ENCODE results near the gene PPIE. TPM values are rescaled to one million over a fixed set of nuclear protein-coding genes. Genes with fewer than 3 reads are reported as not detected.

The PPIE gene
- polyA plus RNA-seq, 3 donors from 2014 or later: 99.6 to 177 (median 133) TPM

DNA sequence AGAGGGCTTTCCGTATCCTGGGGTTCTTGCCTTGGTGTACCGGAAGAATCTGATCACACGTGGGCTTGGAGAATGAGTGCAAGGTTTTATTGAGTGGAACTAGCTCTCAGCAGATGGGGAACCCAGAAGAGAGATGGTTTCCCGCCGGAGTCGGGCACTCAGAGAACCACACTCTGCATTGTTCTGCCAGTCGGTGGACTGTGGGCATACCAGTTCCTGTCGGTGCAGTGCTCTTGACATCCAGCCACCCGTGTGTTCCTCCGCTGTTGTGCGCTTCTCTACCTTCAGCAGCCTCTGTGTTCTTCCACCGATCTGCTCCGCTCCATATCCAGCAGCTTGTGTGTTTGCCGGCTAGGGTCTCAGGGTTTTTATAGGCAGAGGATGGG lies 10.8 kb upstream of the PPIE start:
- H3K27me3 Mint-ChIP-seq (ENCODE audit: low read depth in 3 of 3): peaks cover 16 to 30% (median 23%) of the 10 kb centered on the region in 3 donors
- no peak for DNase-seq
- H3K4me3 Mint-ChIP-seq: peak overlapping the region in 2 of 5 donors; percentile 14 to 56
- peaks cover 6 to 14% of the 10 kb centered on the region in 2 donors for H3K4me1 Mint-ChIP-seq
- peak overlapping the region in 1 of 6 donors; percentile 22 for H3K27ac Mint-ChIP-seq
- peaks cover 0 to 9% (median 0%) of the 10 kb centered on the region in 3 donors for H3K36me3 Mint-ChIP-seq
- H3K9me3 Mint-ChIP-seq: no peaks in the 10 kb centered on the region

DNA sequence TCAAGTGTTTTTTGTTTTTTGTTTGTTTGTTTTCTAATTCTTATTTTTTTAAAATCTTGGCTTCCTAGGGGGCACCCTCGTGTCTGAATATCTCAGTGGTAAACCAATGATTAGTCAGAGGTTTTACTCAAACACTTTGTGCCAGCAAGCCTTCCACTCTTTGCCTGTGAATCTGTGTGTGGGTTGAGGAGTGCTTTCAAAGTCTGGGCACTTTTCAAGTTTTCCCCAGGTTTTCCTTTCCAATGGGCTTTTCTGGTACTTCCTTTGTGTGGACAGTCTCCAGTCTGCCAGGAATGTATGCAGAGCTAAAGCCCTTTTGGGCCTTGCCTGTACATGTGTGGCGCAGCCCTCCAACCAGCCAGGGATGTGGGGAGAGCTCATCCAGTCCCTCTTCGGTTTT lies 9.7 kb upstream of the PPIE start:
- DNase-seq: no peak
- Mint-ChIP-seq H3K4me3 (peak overlapping the region in 1 of 5 donors; percentile 9), H3K27me3 (ENCODE audit: low read depth in 3 of 3) (peaks cover 19 to 29% (median 27%) of the 10 kb centered on the region in 3 donors), H3K9me3 (no peaks in the 10 kb centered on the region), H3K27ac (no peak overlapping the region), H3K36me3 (peaks cover 0 to 9% (median 0%) of the 10 kb centered on the region in 3 donors), H3K4me1 (peaks cover 6 to 14% of the 10 kb centered on the region in 2 donors)

DNA sequence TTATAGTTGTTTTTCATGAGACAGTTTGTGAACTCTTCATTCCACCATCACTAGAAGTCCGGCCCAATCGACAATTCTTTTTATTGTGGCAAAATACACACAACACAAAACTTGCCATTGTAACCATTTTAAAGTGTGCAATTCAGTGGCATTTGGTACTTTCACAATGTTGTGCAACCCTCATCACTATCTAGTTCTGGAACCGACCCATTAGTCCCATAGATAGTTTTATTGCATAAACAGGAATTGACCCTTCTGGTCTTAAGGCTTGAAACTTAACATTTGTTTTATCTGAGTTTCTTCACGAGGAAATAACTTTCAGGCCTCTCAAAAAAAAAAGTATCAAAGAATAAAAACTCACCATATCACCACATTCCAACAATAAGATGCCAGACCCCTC lies 8.8 kb upstream of the PPIE start:
- H3K4me3 Mint-ChIP-seq: no peak overlapping the region
- DNase-seq: no peak
- H3K27ac Mint-ChIP-seq: no peak overlapping the region
- H3K36me3 Mint-ChIP-seq: peaks cover 0 to 5% (median 0%) of the 10 kb centered on the region in 3 donors
- H3K4me1 Mint-ChIP-seq: peaks cover 6 to 14% of the 10 kb centered on the region in 2 donors
- H3K27me3 Mint-ChIP-seq (ENCODE audit: low read depth in 3 of 3): peaks cover 20 to 27% (median 21%) of the 10 kb centered on the region in 3 donors
- H3K9me3 Mint-ChIP-seq: no peaks in the 10 kb centered on the region

DNA sequence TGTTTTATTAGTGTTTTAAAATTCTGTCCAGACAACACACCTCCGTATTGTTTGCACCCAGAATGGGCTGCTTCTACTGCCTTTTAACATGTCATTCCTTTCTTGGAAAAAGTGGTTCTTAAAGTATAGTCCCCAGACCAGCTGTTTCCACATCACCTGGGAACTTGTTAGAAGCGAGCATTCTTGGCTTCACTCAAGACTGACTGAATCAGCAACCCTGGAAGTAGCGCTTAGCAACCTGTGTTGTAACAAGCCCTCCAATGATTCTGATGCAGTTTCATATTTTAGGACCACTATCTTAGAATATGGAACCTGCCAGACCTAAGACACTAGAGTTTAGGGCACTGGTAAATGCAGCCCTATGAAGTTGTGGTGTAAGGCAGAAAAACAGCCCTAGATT lies 6.0 kb upstream of the PPIE start:
- no peak overlapping the region for H3K27ac Mint-ChIP-seq
- peaks cover 0 to 9% (median 4%) of the 10 kb centered on the region in 3 donors for H3K36me3 Mint-ChIP-seq
- peaks cover 0 to 2% (median 0%) of the 10 kb centered on the region in 6 donors for H3K9me3 Mint-ChIP-seq
- peaks cover 20 to 23% of the 10 kb centered on the region in 2 donors for H3K4me1 Mint-ChIP-seq
- no peak for DNase-seq
- H3K27me3 Mint-ChIP-seq (ENCODE audit: low read depth in 3 of 3): peaks cover 15 to 24% (median 20%) of the 10 kb centered on the region in 3 donors
- H3K4me3 Mint-ChIP-seq: no peak overlapping the region

DNA sequence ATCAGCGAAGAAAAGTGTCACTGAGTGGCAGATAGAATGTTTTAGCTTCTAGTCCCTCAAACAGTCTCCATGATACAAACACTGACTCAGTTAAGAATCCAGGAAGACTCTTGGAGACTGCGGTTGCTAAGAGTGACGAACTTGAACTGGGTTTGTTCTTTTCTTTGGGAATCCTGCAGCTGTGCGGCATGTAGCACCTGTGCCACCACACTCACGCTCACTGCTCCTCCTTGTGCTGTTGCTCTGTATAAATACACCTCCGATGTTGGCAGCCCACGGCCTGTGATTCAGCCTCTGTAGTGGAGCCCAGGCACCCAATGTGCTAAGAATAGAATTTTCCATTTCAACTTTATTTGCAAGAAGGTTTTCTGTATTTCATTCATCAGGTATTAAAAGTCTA lies 5.5 kb upstream of the PPIE start:
- Mint-ChIP-seq H3K27me3 (ENCODE audit: low read depth in 3 of 3) (peaks cover 15 to 22% (median 20%) of the 10 kb centered on the region in 3 donors), H3K36me3 (peaks cover 0 to 9% (median 4%) of the 10 kb centered on the region in 3 donors), H3K4me3 (no peak overlapping the region), H3K9me3 (peaks cover 0 to 2% (median 0%) of the 10 kb centered on the region in 6 donors), H3K27ac (no peak overlapping the region), H3K4me1 (peaks cover 23% of the 10 kb centered on the region in 2 donors)
- no peak for DNase-seq

DNA sequence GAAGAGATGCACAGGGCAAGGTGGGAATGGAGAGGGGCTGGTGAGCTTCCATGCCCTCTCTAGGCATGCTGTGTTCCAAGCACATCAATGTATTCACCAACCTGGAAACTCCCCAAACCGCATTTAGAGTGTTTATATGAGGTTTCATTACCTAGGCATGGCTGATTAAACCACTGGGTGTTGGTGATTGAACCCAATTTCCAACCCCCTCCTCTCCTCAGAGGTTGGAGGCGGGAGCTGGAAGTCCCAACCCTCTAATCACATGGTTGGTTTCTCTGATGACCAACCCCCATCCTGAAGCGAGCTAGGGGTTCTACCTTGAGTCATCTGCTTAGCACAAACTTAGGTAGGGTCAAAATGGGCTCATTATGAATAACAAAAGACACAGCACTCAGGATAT lies 3.0 kb upstream of the PPIE start:
- no peak for DNase-seq
- peaks cover 4% of the 10 kb centered on the region in 3 donors for H3K36me3 Mint-ChIP-seq
- H3K27ac Mint-ChIP-seq: peak overlapping the region in 1 of 6 donors; percentile 70
- H3K9me3 Mint-ChIP-seq: peaks cover 0 to 2% (median 0%) of the 10 kb centered on the region in 6 donors
- H3K27me3 Mint-ChIP-seq (ENCODE audit: low read depth in 3 of 3): peaks cover 7 to 15% (median 7%) of the 10 kb centered on the region in 3 donors
- H3K4me1 Mint-ChIP-seq: peaks cover 44 to 48% of the 10 kb centered on the region in 2 donors
- H3K4me3 Mint-ChIP-seq: no peak overlapping the region

DNA sequence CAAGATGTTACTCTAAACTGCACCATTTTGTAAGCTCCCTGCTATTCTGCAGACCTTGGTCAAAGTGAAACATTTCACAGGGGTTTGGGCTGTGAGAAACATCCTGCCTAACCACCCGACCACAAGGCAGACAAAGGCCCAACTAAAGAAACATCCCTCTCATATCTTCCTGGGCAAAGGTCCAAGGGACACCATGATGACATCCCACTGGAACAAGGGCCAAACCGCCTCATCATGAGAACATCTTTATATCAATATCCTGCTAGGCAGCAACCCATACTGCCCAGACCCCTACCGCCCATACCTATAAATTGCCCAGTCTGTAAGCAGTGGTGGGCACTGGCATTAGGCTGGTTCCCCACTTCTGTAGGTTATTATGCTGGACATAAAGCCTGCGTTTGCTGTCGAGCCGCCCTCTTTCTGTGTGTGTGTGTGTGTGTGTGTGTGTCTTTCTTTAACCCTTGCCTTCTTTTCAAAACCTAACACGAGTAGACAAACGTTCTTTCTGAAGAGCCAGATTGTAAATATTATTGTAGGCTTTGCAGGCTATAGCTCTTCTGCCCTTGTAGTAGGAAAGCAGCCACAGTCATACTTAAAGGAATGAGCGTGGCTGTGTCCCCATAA lies 1.0 kb upstream of the PPIE start:
- Mint-ChIP-seq H3K27me3 (ENCODE audit: low read depth in 3 of 3) (peaks cover 7 to 15% (median 7%) of the 10 kb centered on the region in 3 donors), H3K4me3 (peak overlapping the region; percentile 64 to 98 (median 97)), H3K27ac (peak overlapping the region; percentile 84 to 96 (median 93)), H3K36me3 (peaks cover 10 to 20% (median 10%) of the 10 kb centered on the region in 3 donors), H3K9me3 (peaks cover 0 to 2% (median 0%) of the 10 kb centered on the region in 6 donors), H3K4me1 (peaks cover 51 to 63% of the 10 kb centered on the region in 2 donors)
- DNase-seq: peak; percentile 68 to 73 (median 68)

DNA sequence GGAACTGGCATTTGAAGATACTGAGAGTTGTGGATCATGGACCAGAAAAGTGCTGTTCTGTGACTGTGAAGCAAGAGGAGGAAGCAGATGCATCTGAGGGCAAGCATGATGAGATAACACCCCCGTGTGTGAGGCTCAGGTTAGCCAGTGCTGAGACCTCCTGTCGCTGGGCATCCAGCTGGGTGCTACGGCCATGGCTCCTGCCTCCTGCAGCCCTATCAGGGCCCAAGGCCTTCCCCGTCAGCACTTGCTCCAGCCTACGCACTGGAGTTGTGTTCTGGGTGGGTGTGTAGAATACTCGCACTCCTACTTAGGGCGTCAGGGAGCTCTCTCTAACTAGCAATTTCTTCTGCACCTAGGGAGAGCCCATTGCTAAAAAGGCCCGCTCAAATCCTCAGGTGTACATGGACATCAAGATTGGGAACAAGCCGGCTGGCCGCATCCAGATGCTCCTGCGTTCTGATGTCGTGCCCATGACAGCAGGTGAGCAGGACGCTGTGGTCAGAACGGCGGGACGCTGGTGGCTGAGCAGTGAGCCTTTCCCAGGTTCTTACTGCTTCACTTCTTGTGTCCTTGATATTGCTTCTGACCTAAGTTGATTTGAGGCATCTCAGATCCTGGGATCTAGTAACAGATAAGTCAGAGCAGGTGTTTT lies 6.5 kb downstream of the PPIE start:
- no peak for DNase-seq
- no peak overlapping the region for H3K27ac Mint-ChIP-seq
- no peaks in the 10 kb centered on the region for H3K27me3 Mint-ChIP-seq (ENCODE audit: low read depth in 3 of 3)
- H3K9me3 Mint-ChIP-seq: no peaks in the 10 kb centered on the region
- H3K4me3 Mint-ChIP-seq: no peak overlapping the region
- H3K36me3 Mint-ChIP-seq: peaks cover 33 to 76% (median 41%) of the 10 kb centered on the region in 3 donors
- H3K4me1 Mint-ChIP-seq: peaks cover 12 to 26% of the 10 kb centered on the region in 2 donors

DNA sequence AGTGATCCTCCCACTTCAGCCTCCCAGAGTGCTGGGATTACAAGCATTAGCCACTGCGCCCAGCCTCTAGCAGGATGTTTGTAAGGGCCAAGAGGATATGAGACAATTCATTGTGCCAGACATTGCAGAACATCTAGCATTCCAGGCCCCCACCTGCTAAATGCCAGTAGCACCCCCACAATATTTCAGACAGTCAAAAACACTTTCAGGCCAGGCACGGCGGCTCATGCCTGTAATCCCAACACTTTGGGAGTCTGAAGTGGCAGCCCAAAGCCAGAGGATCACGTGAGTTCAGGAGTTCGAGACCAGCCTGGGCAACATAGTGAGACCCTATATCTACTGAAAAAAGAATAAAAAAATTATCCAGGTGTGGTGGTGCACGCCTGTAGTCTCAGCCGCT lies 12.9 kb downstream of the PPIE start:
- peaks cover 33 to 67% (median 36%) of the 10 kb centered on the region in 3 donors for H3K36me3 Mint-ChIP-seq
- H3K9me3 Mint-ChIP-seq: no peaks in the 10 kb centered on the region
- DNase-seq: no peak
- peaks cover 0 to 3% of the 10 kb centered on the region in 2 donors for H3K4me1 Mint-ChIP-seq
- H3K4me3 Mint-ChIP-seq: no peak overlapping the region
- peaks cover 0 to 2% (median 0%) of the 10 kb centered on the region in 3 donors for H3K27me3 Mint-ChIP-seq (ENCODE audit: low read depth in 3 of 3)
- H3K27ac Mint-ChIP-seq: no peak overlapping the region

DNA sequence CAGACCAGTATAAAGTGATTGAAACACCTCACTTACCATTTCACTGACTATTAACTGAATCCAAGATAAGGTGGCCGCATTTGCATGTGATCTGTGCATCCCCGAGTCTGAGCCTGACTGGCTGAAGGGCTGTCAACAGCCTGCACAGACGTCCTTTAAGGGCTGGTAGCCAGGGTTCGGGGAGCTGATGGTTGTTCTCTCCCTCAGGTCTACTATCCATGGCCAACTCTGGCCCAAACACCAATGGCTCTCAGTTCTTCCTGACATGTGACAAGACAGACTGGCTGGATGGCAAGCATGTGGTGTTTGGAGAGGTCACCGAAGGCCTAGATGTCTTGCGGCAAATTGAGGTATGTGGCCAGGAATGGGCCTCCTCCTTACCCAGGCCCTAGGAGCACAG lies 14.0 kb downstream of the PPIE start:
- DNase-seq: no peak
- Mint-ChIP-seq H3K36me3 (peaks cover 28 to 69% (median 34%) of the 10 kb centered on the region in 3 donors), H3K27me3 (ENCODE audit: low read depth in 3 of 3) (peaks cover 0 to 2% (median 0%) of the 10 kb centered on the region in 3 donors), H3K27ac (no peak overlapping the region), H3K9me3 (no peaks in the 10 kb centered on the region), H3K4me1 (peaks cover 0 to 3% of the 10 kb centered on the region in 2 donors), H3K4me3 (no peak overlapping the region)

DNA sequence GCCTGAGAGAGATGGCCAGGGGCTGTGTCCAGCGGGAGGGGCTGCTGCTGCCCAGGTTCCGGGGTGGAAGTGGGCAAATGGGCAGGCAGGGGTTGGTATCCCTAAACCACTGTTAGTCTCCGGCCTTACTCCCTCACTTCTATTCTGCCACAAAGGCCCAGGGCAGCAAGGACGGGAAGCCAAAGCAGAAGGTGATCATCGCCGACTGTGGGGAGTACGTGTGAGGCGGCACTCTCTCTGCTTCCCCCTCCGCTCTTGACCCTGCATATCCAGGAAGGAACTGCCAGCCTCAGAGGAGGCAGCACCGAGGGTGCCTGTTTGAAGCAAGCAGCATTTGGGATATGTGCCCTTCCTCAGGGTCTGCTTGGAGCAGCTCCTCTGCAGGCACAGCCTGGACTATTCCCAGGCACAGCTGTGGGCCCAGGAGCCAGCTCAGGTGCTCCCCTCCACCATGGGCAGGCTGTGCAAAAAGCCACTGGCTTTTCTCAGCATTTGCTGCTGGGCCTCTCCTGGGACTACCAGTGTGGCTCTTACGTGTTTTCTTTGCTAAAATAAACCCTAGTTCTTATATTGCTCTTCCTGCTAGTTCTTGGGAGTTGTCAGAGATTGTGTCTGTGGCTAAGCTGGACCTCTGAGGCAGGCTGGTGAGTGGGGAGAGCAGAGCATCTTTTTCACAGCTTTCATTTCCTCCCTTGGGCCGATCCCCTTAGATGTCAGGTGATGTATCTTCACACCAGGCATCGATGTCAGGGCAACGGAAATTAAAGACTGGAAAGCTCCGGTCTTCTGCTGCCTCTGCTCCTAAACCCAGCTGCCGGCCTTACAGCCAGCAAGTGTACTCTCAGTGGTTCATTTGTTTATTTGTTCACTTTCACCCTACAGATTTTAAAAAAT lies 14.7 kb downstream of the PPIE start:
- Mint-ChIP-seq H3K4me1 (peaks cover 0 to 3% of the 10 kb centered on the region in 2 donors), H3K27me3 (ENCODE audit: low read depth in 3 of 3) (peaks cover 0 to 2% (median 0%) of the 10 kb centered on the region in 3 donors), H3K4me3 (no peak overlapping the region), H3K27ac (no peak overlapping the region), H3K9me3 (no peaks in the 10 kb centered on the region), H3K36me3 (peaks cover 28 to 69% (median 34%) of the 10 kb centered on the region in 3 donors)
- DNase-seq: no peak

DNA sequence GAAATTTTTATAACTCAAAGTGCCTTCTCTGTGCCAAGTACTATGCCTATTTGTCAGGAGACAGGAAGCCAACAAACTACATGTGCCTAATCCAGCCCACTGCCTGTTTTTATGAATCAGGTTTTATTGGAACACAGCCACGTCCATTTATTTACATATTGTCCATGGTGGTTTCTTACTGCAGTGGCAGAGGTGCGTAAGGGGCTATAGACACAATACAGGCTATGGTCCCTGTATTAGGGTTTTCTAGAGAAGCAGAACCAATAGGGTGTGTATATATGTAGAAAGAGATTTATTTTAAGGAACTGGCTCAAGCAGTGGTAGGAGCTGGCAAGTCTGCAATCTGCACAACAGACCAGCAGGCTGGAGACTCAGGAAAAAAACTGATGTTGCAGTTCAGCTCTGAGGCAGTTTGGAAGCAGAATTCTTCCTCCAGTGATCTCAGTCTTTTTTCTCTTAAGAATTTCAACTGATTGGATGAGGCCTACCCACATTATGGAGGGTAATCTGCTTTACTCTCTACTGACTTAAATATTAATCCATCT lies 15.4 kb downstream of the PPIE start:
- Mint-ChIP-seq H3K9me3 (no peaks in the 10 kb centered on the region), H3K27me3 (ENCODE audit: low read depth in 3 of 3) (peaks cover 0 to 2% (median 0%) of the 10 kb centered on the region in 3 donors), H3K4me1 (peaks cover 0 to 3% of the 10 kb centered on the region in 2 donors), H3K27ac (no peak overlapping the region), H3K36me3 (peaks cover 28 to 65% (median 38%) of the 10 kb centered on the region in 3 donors), H3K4me3 (no peak overlapping the region)
- no peak for DNase-seq

DNA sequence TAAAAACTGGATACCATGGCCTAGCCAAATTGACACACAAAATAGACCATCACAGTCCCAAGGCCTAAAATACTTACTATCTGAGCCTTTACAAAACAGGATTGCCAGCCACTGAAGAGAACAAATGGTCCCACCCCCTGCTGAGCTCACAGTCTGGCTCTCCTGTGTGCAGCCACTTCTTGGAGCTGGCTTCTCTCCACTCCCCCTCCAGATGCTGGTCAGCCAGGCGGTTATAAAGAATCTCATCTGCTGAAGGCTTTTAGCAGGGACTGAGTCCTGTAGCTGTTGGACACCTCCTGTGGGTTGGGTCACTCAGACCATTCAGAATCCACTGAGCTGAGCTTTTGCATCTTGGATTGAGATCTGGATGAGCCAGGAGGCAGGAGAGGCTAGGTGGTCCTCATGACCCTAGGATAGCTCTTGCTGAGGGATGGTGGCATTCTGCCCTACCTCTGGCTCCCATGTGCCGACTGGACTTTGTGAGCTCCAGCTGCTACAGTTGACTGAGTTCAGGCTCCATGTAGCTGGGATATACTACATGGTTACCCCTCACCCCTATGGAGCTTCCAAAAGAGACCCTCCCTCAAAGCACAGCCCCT lies 16.3 kb downstream of the PPIE start:
- no peak for DNase-seq
- Mint-ChIP-seq H3K4me3 (no peak overlapping the region), H3K36me3 (peaks cover 21 to 62% (median 40%) of the 10 kb centered on the region in 3 donors), H3K27ac (peak overlapping the region in 1 of 6 donors; percentile 29), H3K27me3 (ENCODE audit: low read depth in 3 of 3) (peaks cover 0 to 2% (median 0%) of the 10 kb centered on the region in 3 donors), H3K9me3 (no peaks in the 10 kb centered on the region), H3K4me1 (peaks cover 0 to 3% of the 10 kb centered on the region in 2 donors)

Data from immature natural killer cell (primary cell).